HUDEP-2 (cell line): Measurements from ENCODE around the gene NBR1.
"Not testable (repeated sequence)": the region's sequence is repeated elsewhere in the genome, so short reads cannot be mapped to it uniquely, and the experiment has no call there.

ENCODE experiments used
- DNase-seq, 76 experiments: peaks; one replicate each; lab custom pipeline; 2025; ENCODE audit not compliant: unreplicated experiment in 76 of 76; lab: John Stamatoyannopoulos, UW

The NBR1 gene

DNA sequence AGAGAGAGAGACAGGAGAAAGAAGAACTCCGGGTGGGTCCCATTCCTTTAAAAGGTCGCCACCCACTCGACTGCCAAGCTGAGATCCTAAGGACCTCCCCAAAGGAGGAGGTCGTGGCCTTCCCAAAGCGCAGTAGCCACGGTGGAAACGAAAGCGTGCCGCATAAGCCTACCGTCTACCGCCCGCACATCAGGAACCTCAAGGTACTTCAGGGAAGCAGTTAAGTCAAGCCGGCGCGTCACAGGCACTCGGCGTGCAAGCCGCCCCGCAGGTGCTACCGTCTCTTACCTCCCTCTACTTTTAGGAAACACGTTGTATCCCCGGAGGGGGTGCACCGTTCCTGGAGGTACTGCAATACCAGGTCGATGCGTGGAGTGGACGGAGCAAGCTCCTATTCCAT is 68.6 kb downstream of the NBR1 start:
- not testable (repeated sequence) for DNase-seq

DNA sequence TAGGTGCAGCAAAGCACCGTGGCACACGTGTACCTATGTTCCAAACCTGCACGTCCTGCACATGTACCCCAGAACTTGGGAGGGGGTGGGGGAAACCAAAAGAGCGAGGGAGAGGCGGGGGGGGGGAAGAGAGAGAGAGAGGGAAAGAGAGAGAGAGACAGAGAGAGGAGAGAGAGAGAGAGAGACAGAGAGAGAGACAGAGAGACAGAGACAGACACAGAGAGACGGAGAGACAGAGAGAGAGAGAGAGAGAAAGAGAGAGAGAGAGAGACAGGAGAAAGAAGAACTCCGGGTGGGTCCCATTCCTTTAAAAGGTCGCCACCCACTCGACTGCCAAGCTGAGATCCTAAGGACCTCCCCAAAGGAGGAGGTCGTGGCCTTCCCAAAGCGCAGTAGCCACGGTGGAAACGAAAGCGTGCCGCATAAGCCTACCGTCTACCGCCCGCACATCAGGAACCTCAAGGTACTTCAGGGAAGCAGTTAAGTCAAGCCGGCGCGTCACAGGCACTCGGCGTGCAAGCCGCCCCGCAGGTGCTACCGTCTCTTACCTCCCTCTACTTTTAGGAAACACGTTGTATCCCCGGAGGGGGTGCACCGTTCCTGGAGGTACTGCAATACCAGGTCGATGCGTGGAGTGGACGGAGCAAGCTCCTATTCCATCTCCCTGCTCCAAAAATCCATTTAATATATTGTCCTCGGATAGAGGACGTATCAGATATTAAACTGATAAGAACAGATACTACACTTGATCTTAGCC is 69.8 kb downstream of the NBR1 start:
- DNase-seq: not testable (repeated sequence)

- DNase-seq: not testable (repeated sequence)
Measured at GRCh38 chr17:43246456-43246855, 75.4 kb downstream of the NBR1 start.
